ENCODE data around the gene MYO1D. TPM values are rescaled to one million over a fixed set of nuclear protein-coding genes. Genes with fewer than 3 reads are reported as not detected.
"Not testable (repeated sequence)": the region's sequence is repeated elsewhere in the genome, so short reads cannot be mapped to it uniquely, and the experiment has no call there.

The MYO1D gene
- polyA plus RNA-seq, 10 donors: 3.8 to 7.8 (median 5.4) TPM

DNA sequence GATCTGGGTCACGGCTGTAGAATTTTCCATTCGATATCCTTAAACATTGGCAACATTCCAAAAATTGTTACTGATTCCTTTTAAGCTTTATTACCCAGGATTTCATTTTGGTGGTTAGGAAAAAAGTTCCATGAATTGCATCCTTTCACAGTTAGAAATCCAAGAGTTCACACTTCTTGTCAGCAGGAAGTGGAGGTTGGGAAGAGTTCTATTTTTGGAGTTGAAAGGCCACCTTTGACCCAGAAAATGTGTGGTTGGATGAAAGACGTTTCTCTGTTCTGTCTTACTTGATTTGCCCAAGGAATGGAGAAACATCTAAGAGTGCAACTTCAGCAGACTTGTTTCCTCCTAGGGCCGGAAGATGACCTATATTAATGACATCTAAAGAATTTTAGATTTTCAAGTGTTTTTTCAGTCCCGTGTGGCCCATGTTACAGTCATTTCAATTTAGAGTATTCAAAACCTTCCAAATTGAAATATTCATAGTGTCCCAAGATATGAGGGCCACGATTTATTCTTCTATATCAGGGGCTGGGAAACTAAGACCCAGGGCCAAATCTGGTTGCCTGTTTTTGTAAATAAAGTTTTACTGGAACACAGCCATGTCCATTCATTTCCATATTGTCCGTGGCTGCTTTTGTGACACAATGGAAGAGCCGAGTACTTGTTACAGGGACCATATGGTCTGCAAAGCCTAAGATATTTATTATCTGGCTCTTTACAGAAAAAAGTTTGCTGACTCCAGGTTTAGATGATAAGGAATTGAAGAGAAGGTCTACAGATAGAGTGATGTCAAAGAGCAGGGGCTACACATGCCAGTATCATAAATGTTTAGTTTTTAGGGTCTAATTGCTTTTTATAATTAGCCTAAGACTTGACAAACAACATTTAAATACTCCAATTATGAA lies 339.9 kb downstream of the MYO1D start:
- peak in 2 of 3 donors; percentile 26 to 51 for DNase-seq

GRCh38 chr17:32533296-32533695 lies 343.6 kb downstream of the MYO1D start:
- no peak for DNase-seq

GRCh38 chr17:32529604-32530003 lies 347.3 kb downstream of the MYO1D start:
- no peak for DNase-seq

GRCh38 chr17:32528825-32529224 lies 348.1 kb downstream of the MYO1D start:
- no peak for DNase-seq

DNA sequence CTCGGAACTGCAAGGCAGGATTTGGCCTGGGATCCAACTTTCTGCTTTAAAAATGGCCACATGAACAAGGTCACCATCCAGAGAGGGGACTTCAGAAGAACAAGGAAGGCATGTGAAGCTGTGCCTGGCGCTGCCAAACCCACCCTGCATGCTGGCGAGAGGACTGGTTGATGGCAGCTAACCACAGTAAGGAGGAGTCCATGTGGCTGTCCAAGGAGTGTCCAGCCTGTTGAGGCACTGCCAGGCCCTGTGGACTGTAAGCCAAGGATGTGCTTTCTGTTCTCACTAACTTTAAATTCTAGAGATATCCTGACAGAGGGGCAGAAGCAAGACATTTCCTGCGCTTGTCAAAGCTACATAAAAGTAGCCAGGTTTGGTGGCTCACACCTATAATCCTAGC lies 349.8 kb downstream of the MYO1D start:
- DNase-seq: no peak

DNA sequence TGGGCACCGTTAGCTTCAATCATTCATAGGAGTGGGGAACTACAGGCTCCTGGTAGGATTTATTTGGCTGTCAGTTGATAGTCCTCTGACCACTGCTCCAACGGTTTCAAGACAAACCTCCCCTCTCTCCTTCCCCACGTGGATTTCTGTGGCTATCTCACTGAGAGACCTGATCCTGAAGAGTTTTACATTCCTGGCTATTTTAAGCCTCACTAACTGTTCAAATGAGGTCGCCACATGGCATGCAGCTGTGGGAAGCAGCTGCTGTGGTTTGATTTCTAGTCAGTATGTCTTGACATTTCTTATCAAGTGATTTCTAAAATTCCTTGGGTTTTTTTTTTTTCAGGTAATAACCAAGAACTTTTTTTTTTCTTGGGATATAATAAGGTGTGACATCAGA lies 351.8 kb downstream of the MYO1D start:
- DNase-seq: peak in 2 of 3 donors; percentile 43 to 53

GRCh38 chr17:32524553-32524880 lies 352.4 kb downstream of the MYO1D start:
- not testable (repeated sequence) for DNase-seq

DNA sequence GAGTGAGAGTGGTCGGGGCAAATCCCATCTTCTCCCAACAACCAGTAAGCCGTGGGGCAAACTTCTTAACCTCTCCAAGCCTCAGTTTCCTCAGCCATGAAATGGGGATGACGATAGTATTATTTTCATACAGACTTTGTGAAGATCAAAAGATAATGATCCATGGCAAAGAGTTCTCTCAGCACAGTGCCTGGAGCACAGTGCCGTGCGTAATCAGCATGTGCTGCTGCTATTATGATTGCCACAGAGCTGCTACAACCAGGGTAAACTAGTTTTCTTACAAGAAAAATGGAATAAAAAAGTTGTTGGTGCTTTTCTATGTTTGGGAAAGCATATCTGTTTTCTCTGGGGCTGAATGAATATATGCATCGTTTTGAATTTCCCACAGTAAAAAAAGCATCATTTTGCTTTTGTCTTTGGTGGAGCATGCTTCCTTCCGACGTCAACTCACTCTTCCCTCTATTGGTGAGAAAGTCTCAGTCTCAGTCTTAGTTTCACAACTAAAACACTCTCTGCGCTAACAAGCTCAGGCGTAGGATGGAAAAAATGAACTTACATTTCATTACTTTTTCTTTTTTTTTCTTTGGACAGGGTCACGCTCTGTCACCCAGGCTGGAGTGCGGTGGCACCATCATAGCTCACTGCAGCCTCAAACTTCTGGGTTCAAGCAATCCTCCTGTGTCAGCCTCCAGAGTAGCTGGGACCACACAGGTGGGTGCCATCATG lies 352.9 kb downstream of the MYO1D start:
- DNase-seq: no peak

DNA sequence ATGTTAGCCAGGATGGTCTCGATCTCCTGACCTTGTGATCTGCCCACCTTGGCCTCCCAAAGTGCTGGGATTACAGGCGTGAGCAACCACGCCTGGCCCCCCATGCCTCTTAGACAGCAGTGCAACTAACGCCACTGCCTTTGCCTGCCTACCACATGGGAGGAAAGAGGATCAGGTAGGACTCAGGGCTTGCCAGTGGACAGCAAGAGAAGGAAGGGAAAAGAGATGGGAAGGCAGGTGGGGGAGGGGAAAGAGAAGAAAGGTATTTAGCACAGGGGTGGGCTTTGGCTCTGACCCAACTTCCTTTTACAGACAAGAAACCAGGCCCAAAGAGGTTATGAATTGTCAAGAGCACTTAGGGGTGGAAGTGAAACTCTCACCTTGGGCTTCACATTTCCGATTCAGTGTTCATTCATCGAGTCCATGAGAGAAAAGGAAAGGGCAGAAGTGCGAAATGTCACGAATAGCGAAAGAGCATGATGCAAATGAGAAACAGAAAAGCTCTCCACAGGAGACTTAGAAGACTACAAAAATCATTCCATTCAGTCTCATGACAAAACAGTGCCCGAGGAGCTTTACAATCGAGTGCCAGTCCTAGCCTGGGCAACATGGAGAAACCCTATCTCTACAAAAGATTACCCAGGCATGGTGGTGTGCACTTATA lies 353.8 kb downstream of the MYO1D start:
- no peak for DNase-seq

GRCh38 chr17:32520737-32521404 lies 356.1 kb downstream of the MYO1D start:
- DNase-seq: no peak

- peak in 1 of 3 donors; percentile 46 for DNase-seq
Observed at GRCh38 chr17:32520104-32520701, 356.7 kb downstream of the MYO1D start.

- peak in 2 of 3 donors; percentile 52 to 68 for DNase-seq
Observed at GRCh38 chr17:32519228-32520103, 357.5 kb downstream of the MYO1D start.

DNA sequence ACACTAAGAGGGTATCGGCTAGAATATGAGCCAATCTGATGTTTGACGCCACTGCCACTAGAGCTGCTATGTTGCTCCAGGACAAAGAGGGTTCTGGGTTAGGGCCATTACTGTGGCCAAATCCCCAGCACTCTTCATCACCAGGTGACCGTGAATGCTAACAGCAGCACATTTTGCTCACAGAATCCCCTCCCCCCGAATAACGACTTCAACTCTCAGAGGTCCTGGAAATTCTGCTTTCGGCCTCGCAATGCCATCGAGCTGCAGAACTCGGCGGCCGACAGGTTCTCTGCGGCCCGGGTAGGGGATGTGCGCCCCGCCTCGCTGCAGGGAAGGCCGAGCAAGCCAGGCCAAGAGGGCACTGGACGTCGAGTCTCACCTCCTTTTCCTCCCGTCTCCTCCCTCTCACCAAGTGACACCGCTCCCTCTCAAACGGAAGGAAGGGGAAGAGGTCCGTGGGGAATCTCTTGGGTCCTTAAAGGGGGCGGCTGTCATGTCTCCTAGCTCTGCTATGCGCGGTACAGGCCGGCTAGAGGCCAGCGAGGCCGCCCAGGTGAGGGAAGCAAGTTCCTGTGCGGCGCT lies 358.2 kb downstream of the MYO1D start:
- DNase-seq: no peak

DNA sequence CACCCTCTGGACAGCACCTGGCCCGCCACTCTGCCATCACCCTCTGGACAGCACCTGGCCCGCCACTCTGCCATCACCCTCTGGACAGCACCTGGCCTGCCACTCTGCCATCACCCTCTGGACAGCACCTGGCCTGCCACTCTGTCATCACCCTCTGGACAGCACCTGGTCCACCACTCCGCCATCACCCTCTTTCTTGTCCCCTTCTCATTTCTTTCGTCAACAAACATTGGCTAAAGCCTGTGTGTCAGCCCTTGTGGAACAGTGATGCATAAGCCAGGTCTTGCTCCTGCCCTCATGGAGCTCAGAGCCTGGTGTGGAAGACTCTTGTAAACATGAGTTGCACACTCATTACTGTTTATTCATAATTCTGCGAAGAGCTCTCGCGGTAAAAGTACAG lies 358.9 kb downstream of the MYO1D start:
- DNase-seq: no peak

GRCh38 chr17:32516940-32517701 lies 359.8 kb downstream of the MYO1D start:
- DNase-seq: no peak

- no peak for DNase-seq
Observed at GRCh38 chr17:32516450-32516849, 360.5 kb downstream of the MYO1D start.

GRCh38 chr17:32515677-32516383 lies 361.1 kb downstream of the MYO1D start:
- no peak for DNase-seq

DNA sequence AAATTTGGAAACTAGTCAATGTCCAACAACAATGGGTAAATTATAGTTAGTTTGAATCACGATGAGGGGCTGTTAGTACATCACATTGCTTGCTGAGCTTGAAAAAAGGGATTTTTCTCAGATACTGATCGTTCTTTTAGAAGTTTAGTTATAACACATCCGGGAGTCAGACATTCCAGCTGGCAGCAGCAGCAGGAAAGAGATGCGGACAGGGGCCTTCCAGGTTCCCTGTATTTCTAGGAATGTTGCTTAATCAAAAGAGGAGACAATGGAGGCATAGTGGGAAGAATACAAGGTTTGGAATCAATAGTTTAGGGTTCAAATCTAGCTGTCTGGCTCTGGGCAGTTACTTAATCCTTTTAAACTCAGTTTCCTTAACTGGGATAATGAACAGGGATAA lies 362.3 kb downstream of the MYO1D start:
- DNase-seq: no peak

DNA sequence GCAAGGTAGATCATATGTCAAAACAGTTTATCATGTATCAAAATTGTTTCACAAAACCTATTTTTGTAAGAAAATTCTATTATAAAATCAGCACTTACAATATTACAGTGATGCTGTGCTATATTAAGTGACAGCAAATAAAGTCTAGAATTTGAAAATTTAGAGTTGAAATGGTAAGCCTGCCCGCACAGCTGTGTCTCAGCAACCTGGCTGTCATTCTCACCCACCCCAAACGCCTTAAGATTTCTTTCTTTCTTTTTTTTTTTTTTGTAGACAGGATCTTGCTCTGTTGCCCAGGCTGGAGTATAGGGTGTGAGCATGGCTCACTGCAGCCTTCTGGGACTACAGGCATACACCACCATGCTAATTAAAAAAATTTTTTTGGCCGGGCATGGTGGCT lies 363.3 kb downstream of the MYO1D start:
- DNase-seq: no peak
